CD4-positive, alpha-beta T cell treated with Interleukin-15 for 4 hours (primary cell): ENCODE measurements around the gene SULT1C4.
"Not testable (repeated sequence)": the region's sequence is repeated elsewhere in the genome, so short reads cannot be mapped to it uniquely, and the experiment has no call there.

Experiments used
- DNase-seq: peaks from one replicate; pipeline ENCODE4 v3.0.0-alpha.2; 2020; ENCODE audit warnings: low spot score

Gene SULT1C4

GRCh38 chr2:108377815-108378630 lies at the start of gene SULT1C4:
Gene SULT1C4 (plus strand): TSS chr2:108377954. CDS start chr2:108378338, 384 bp downstream.
- no peak for DNase-seq

- no peak for DNase-seq
These were observed 48.0 kb upstream of the SULT1C4 start for GRCh38 chr2:108329771-108330170.

- no peak for DNase-seq
These were observed 46.8 kb upstream of the SULT1C4 start for GRCh38 chr2:108330979-108331378.

GRCh38 chr2:108345951-108346350 lies 31.8 kb upstream of the SULT1C4 start:
- DNase-seq = no peak

GRCh38 chr2:108346827-108347226 lies 30.9 kb upstream of the SULT1C4 start:
- DNase-seq = no peak

GRCh38 chr2:108347786-108348185 lies 30.0 kb upstream of the SULT1C4 start:
- no peak for DNase-seq

- no peak for DNase-seq
These were observed 28.8 kb upstream of the SULT1C4 start for GRCh38 chr2:108348816-108349570.

GRCh38 chr2:108349571-108349928 lies 28.2 kb upstream of the SULT1C4 start:
- DNase-seq = no peak

- no peak for DNase-seq
These were observed 25.9 kb upstream of the SULT1C4 start for GRCh38 chr2:108351889-108352288.

GRCh38 chr2:108354136-108354535 lies 23.6 kb upstream of the SULT1C4 start:
- no peak for DNase-seq

- DNase-seq = no peak
These were observed 21.6 kb upstream of the SULT1C4 start for GRCh38 chr2:108355906-108356734.

GRCh38 chr2:108359336-108359735 lies 18.4 kb upstream of the SULT1C4 start:
- DNase-seq = not testable (repeated sequence)

GRCh38 chr2:108360776-108361468 lies 16.8 kb upstream of the SULT1C4 start:
- DNase-seq = no peak

GRCh38 chr2:108363024-108363907 lies 14.5 kb upstream of the SULT1C4 start:
- no peak for DNase-seq

- DNase-seq = no peak
These were observed 13.9 kb upstream of the SULT1C4 start for GRCh38 chr2:108363908-108364225.

GRCh38 chr2:108364676-108365297 lies 13.0 kb upstream of the SULT1C4 start:
- DNase-seq = no peak

GRCh38 chr2:108365656-108366055 lies 12.1 kb upstream of the SULT1C4 start:
- no peak for DNase-seq

GRCh38 chr2:108367014-108367413 lies 10.7 kb upstream of the SULT1C4 start:
- no peak for DNase-seq

- DNase-seq = no peak
These were observed 10.1 kb upstream of the SULT1C4 start for GRCh38 chr2:108367561-108368175.

- DNase-seq = no peak
These were observed 8.6 kb upstream of the SULT1C4 start for GRCh38 chr2:108369153-108369552.
